SW 1271 (cell line): ENCODE data around the gene HOXA2.

Experiments
- DNase-seq, 2 experiments: peaks; one replicate each; lab custom pipeline; 2025; lab: John Stamatoyannopoulos, UW

Gene HOXA2

GRCh38 chr7:27078616-27079233 is 23.8 kb downstream of the HOXA2 start:
- DNase-seq, result no peak

- no peak for DNase-seq
These were observed 29.4 kb downstream of the HOXA2 start for GRCh38 chr7:27073076-27073475.

GRCh38 chr7:27071622-27072390 is 30.7 kb downstream of the HOXA2 start:
- no peak for DNase-seq

GRCh38 chr7:27068259-27068658 is 34.2 kb downstream of the HOXA2 start:
- no peak for DNase-seq

GRCh38 chr7:27066148-27066547 is 36.3 kb downstream of the HOXA2 start:
- no peak for DNase-seq

GRCh38 chr7:27065709-27066108 is 36.8 kb downstream of the HOXA2 start:
- DNase-seq, result no peak

GRCh38 chr7:27064661-27065060 is 37.8 kb downstream of the HOXA2 start:
- DNase-seq, result no peak

- no peak for DNase-seq
These were observed 38.3 kb downstream of the HOXA2 start for GRCh38 chr7:27064159-27064558.

GRCh38 chr7:27062946-27063345 is 39.5 kb downstream of the HOXA2 start:
- DNase-seq, result no peak

- DNase-seq, result no peak
These were observed 49.3 kb downstream of the HOXA2 start for GRCh38 chr7:27053153-27053552.

GRCh38 chr7:27051451-27051850 is 51.0 kb downstream of the HOXA2 start:
- DNase-seq, result no peak
